ENCODE data around the gene ZNF629.

DNA sequence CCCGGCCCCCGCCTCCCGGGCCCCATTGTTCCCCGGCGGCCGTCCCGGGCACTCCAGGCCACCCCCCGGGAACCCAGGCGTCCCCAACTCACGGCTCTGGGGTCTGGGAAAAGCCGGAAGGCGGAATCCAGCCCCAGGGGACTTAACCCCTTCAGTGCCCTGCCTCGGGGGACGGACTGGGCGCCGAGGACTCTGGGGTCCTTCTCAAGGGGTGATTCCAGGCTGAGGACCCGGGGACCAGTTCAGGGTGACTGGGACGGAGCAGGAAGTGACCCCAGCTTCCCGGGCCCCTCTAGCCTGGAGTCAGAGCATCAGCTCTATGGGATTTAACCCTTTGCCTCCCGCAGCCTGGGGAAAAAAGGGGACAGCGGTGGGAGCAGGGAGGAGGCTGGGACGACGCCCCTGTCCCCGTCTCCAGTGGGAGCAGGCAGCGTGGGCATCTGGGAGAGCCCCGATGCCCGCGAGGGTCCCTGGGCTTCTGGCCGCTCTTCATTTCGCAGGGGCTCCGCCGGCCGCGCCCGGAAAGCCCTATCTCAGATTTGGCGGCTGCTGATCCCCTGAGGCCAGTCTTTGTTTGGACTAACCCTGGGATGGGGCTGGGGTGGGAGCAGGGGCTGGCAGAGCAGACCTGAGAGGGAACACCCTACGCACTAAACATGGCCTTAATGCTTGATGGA is at the start of gene ZNF629:
- TF ChIP-seq JUNB (IDR thresholded peaks at IDR 0.05; ENCODE audit: unreplicated experiment) = no peak
- TF ChIP-seq ZNF331 (CRISPR knock-in tag; IDR thresholded peaks at IDR 0.05; ENCODE audit: low read depth) = no peak
- no peak for TF ChIP-seq EZH2phosphoT487 (IDR thresholded peaks at IDR 0.05; ENCODE audit: unreplicated experiment)
